ENCODE results near the gene UGCG.

GRCh38 chr9:111868475-111868874, 28.1 kb upstream of the UGCG start:
- no peak for TF ChIP-seq POLR2AphosphoS5 (IDR thresholded peaks at IDR 0.05)
- no peak for TF ChIP-seq POLR2A (IDR thresholded peaks at IDR 0.05)
- no peak for TF ChIP-seq CTCF (IDR thresholded peaks at IDR 0.05)
